ENCODE data around the gene LRP1-AS.
A peak's percentile ranks its signal among the peaks of the same experiment; 100 is the strongest.

Gene LRP1-AS

DNA sequence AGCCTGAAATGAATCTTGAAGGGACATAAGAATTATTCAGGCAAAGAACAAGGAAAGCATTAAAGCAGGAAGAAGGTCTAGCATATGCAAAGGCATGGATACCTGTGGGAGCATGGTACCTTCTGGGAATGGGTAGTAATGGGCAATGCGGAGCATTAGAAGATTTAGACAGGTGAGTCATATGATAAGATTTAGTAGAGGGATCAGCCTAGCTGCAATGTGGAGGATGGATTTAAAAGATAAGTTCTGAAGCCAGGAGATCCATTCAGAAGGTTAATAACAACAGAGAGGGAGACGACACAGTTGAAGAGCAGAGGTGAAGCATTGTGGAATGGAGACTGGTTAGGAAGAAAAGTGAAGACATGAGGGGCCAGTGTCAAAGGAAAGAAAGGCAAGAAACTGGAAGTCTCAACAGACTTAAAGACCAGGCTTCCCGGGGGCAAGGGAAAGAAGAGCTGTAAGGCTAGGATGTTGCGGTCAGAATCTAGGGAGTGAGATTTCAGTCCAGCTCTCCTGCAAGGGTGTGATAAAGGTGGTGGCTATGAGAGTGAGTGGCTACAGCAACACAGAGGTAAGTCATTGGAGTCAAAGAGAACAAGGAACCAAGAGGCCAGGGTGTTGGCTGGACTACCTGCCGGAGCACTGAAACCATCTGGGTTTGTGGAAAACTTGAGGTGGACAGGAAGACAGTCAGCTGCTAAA is 30.7 kb downstream of the LRP1-AS start:
- no peaks in the 10 kb centered on the region for H3K27me3 ChIP-seq (ENCODE audit: insufficient read depth, low read length, poor library complexity)
- H3K4me3 ChIP-seq (ENCODE audit: low read length), result no peak overlapping the region
- H3K36me3 ChIP-seq (ENCODE audit: control insufficient read depth, insufficient read depth, low read length), result no peaks in the 10 kb centered on the region
- WGBS (ENCODE audit: extremely low coverage, insufficient coverage, low lambda C conversion rate), result no CpG with 5 or more reads among the region's 5 CpGs
- H2BK5ac ChIP-seq (ENCODE audit: low read length), result no peak overlapping the region
- H3K4me2 ChIP-seq (ENCODE audit: low read length), result no peak overlapping the region
- H4K5ac ChIP-seq (ENCODE audit: low read length), result no peak overlapping the region
- H3K23ac ChIP-seq (ENCODE audit: low read length), result no peak overlapping the region
- no peak overlapping the region for H2BK15ac ChIP-seq (replicated peaks; ENCODE audit: low read depth)
- DNase-seq, result no peak
- no peak overlapping the region for H3K27ac ChIP-seq (ENCODE audit: low read depth, low read length)
- no peak overlapping the region for H3K56ac ChIP-seq (ENCODE audit: low read length)
- H2BK120ac ChIP-seq (ENCODE audit: low read depth, low read length), result no peak overlapping the region
- H2AK5ac ChIP-seq (ENCODE audit: low read length), result no peak overlapping the region
- no peaks in the 10 kb centered on the region for H3K79me1 ChIP-seq (ENCODE audit: low read length)
- H3K18ac ChIP-seq (ENCODE audit: low read length), result no peak overlapping the region
- no peak overlapping the region for H3K9ac ChIP-seq (ENCODE audit: low read length)
- no peak overlapping the region for H3K4ac ChIP-seq (ENCODE audit: low read depth, low read length)
- H3K79me2 ChIP-seq (ENCODE audit: control insufficient read depth, insufficient read depth, low read length), result no peaks in the 10 kb centered on the region
- no peaks in the 10 kb centered on the region for H3K4me1 ChIP-seq (ENCODE audit: control insufficient read depth, low read depth, low read length)
- H4K8ac ChIP-seq (ENCODE audit: low read depth, low read length), result no peak overlapping the region

DNA sequence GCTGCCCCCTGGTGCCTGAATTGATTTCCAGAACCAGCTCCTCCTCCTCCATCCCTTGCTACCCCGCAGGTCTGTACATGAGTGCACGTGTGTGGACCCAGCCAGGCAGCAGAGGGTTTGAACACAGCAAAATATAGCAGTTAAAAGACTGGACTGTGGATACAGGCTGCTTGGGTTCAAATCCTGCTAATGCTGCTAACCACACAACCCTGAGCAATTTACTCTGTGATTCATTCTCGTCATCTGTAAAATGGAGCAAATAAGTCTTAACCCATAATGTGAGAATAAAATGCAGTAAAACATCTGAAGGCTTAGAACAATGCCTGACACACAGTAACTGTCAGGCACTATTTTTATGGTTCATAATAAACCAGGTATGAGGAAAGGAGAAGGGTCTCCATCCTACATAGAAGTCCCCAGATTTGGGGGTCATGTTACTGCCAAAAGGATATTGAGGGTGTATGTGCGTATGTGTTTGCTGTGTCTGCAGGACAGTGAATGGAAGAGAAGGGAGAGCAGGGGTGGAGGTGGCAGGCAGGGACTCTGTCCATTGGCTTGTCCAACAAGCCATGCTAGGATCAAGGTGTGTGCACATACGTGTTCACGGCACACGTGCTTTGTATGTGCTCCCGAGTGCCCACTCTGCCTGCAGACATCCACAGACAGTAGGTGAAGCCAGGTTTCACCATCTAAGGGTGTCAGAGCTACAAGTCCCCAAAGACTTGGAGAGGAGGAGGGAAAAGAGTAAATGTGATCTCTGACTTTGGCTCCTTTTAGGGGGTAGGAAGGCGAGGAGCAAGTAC is 34.7 kb downstream of the LRP1-AS start:
- no peak overlapping the region for H3K27ac ChIP-seq (ENCODE audit: low read depth, low read length)
- WGBS (ENCODE audit: extremely low coverage, insufficient coverage, low lambda C conversion rate), result no CpG with 5 or more reads among the region's 9 CpGs

DNA sequence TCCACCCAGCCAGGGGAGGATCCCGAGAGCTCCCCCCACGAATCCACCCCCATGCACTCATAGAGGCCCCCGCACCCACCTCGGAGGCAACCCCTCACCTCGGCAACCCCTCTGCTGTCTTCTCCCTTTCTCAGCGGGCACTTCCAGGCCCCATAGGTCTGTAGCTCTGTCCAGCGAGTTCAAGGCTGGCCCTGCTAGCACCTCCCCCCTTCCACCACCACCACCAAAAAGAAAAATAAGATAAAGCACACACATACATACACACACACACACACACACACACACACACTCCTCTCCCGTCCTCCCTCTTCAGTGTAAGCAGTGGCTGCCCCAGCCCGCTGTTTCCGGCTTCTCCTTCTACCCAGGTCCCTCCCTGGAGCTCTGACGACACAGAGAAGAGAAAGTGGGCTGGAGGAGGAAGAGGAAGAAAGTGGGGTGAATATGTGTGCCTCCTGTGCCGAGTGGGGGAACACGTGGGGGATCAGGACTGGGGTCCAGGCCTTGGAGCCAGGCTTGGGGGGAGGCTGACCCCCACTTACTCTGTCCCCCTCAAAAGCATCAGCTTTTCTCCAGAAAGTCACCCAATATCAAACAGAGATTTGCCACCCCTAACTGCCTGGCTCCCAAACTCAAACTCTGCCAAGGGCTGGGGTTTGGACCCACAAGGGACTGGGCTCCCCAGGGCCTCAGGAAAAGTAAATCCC is 36.2 kb downstream of the LRP1-AS start, which contains the start of gene STAT6:
Gene STAT6, minus strand, starts transcription at position 332 of the 704 bp plus-strand sequence. CDS start 3,084 bp downstream, outside the sequence.
- no CpG with 5 or more reads among the region's 13 CpGs for WGBS (ENCODE audit: extremely low coverage, insufficient coverage, low lambda C conversion rate)
- Histone ChIP-seq H2BK120ac (ENCODE audit: low read depth, low read length) (no peak within 1 kb of the TSS), H3K79me2 (ENCODE audit: control insufficient read depth, insufficient read depth, low read length) (no peaks in the 10 kb centered on the region), H3K79me1 (ENCODE audit: low read length) (peaks cover 3% of the 10 kb centered on the region), H3K36me3 (ENCODE audit: control insufficient read depth, insufficient read depth, low read length) (no peaks in the 10 kb centered on the region), H4K5ac (ENCODE audit: low read length) (peak within 1 kb of the TSS; percentile 56), H3K27ac (ENCODE audit: low read depth, low read length) (peak within 1 kb of the TSS; percentile 75), H3K4me2 (ENCODE audit: low read length) (peak within 1 kb of the TSS; percentile 44), H3K18ac (ENCODE audit: low read length) (peak within 1 kb of the TSS; percentile 34), H4K8ac (ENCODE audit: low read depth, low read length) (no peak within 1 kb of the TSS), H3K23ac (ENCODE audit: low read length) (peak within 1 kb of the TSS; percentile 94), H3K4me3 (ENCODE audit: low read length) (peak within 1 kb of the TSS; percentile 38), H3K4ac (ENCODE audit: low read depth, low read length) (peak within 1 kb of the TSS; percentile 87), H2BK15ac (replicated peaks; ENCODE audit: low read depth) (no peak within 1 kb of the TSS), H2BK5ac (ENCODE audit: low read length) (peak within 1 kb of the TSS; percentile 51), H2AK5ac (ENCODE audit: low read length) (peak within 1 kb of the TSS; percentile 88), H3K4me1 (ENCODE audit: control insufficient read depth, low read depth, low read length) (peaks cover 5% of the 10 kb centered on the region), H3K9ac (ENCODE audit: low read length) (peak within 1 kb of the TSS; percentile 88), H3K56ac (ENCODE audit: low read length) (peak within 1 kb of the TSS; percentile 97), H3K27me3 (ENCODE audit: insufficient read depth, low read length, poor library complexity) (no peaks in the 10 kb centered on the region)
- peak; percentile 89 for DNase-seq

More for the DNA sequence above, 34.7 kb downstream of the LRP1-AS start:
- Histone ChIP-seq H3K9ac (ENCODE audit: low read length) (no peak overlapping the region), H4K5ac (ENCODE audit: low read length) (no peak overlapping the region), H2BK15ac (replicated peaks; ENCODE audit: low read depth) (no peak overlapping the region), H2AK5ac (ENCODE audit: low read length) (no peak overlapping the region), H3K4me1 (ENCODE audit: control insufficient read depth, low read depth, low read length) (peaks cover 5% of the 10 kb centered on the region), H3K79me2 (ENCODE audit: control insufficient read depth, insufficient read depth, low read length) (no peaks in the 10 kb centered on the region), H3K36me3 (ENCODE audit: control insufficient read depth, insufficient read depth, low read length) (no peaks in the 10 kb centered on the region), H2BK120ac (ENCODE audit: low read depth, low read length) (no peak overlapping the region), H3K27me3 (ENCODE audit: insufficient read depth, low read length, poor library complexity) (no peaks in the 10 kb centered on the region), H3K18ac (ENCODE audit: low read length) (no peak overlapping the region), H3K4me2 (ENCODE audit: low read length) (no peak overlapping the region), H3K23ac (ENCODE audit: low read length) (no peak overlapping the region), H3K79me1 (ENCODE audit: low read length) (peaks cover 3% of the 10 kb centered on the region), H2BK5ac (ENCODE audit: low read length) (no peak overlapping the region), H3K4me3 (ENCODE audit: low read length) (no peak overlapping the region), H4K8ac (ENCODE audit: low read depth, low read length) (no peak overlapping the region), H3K4ac (ENCODE audit: low read depth, low read length) (no peak overlapping the region), H3K56ac (ENCODE audit: low read length) (peak overlapping the region; percentile 46)
- no peak for DNase-seq

DNA sequence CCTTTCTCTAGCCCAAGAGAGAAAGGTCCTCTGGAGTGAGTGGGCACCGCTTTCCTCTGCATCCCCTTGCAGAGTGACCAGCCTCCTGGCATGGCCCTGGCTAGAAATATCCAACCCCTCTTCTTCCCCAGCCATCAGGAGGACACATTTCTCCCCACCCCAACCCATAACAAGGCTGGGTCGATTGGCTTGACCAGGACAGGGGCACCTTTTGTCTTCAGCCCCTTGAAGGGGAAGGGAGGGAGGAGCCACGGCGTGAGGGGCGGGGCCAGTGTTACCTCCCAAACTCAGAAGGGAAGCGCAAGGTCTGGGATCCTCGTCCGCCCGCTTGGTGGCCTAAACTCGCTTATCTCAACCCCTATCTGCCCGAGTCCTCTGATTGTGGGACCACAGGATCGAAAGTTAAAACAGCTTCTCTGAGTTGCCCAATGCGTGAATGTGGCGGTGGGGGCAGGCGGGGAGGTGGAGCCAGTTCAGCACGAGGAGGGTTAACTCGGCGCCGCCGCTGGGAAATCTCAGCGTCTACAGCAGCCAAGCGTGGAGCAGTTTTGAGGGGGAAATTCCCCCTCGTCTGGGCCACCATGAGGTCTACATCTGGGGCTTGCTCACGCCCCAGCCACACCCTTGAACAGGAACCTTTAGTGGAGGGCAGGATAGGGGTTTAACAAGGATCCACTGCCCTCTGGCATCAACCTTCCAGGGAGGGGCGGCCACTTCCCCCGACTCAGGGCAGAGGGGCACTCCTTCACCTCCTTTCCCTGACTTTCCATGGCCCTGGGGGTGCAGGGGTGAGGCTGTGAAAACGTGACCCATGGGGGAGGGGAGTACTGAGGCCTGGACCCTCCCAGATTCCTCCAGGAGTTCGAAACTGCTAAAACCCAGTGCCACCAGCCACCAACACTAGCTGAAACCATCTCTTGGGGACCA is 37.1 kb downstream of the LRP1-AS start:
- peak overlapping the region; percentile 75 for H3K27ac ChIP-seq (ENCODE audit: low read depth, low read length)
- H4K5ac ChIP-seq (ENCODE audit: low read length), result no peak overlapping the region
- peak overlapping the region; percentile 84 for H3K4me2 ChIP-seq (ENCODE audit: low read length)
- H2BK5ac ChIP-seq (ENCODE audit: low read length), result peak overlapping the region; percentile 64
- no CpG with 5 or more reads among the region's 28 CpGs for WGBS (ENCODE audit: extremely low coverage, insufficient coverage, low lambda C conversion rate)
- peak overlapping the region; percentile 88 for H3K9ac ChIP-seq (ENCODE audit: low read length)
- no peak overlapping the region for H2BK120ac ChIP-seq (ENCODE audit: low read depth, low read length)
- no peaks in the 10 kb centered on the region for H3K27me3 ChIP-seq (ENCODE audit: insufficient read depth, low read length, poor library complexity)
- H4K8ac ChIP-seq (ENCODE audit: low read depth, low read length), result no peak overlapping the region
- H3K79me2 ChIP-seq (ENCODE audit: control insufficient read depth, insufficient read depth, low read length), result no peaks in the 10 kb centered on the region
- H3K4ac ChIP-seq (ENCODE audit: low read depth, low read length), result peak overlapping the region; percentile 87
- peak; percentile 95 for DNase-seq
- H3K23ac ChIP-seq (ENCODE audit: low read length), result peak overlapping the region; percentile 84
- no peak overlapping the region for H2BK15ac ChIP-seq (replicated peaks; ENCODE audit: low read depth)
- no peaks in the 10 kb centered on the region for H3K36me3 ChIP-seq (ENCODE audit: control insufficient read depth, insufficient read depth, low read length)
- peaks cover 5% of the 10 kb centered on the region for H3K4me1 ChIP-seq (ENCODE audit: control insufficient read depth, low read depth, low read length)
- H3K18ac ChIP-seq (ENCODE audit: low read length), result peak overlapping the region; percentile 34
- peak overlapping the region; percentile 15 for H2AK5ac ChIP-seq (ENCODE audit: low read length)
- peaks cover 3% of the 10 kb centered on the region for H3K79me1 ChIP-seq (ENCODE audit: low read length)
- H3K56ac ChIP-seq (ENCODE audit: low read length), result peak overlapping the region; percentile 97
- peak overlapping the region; percentile 45 for H3K4me3 ChIP-seq (ENCODE audit: low read length)
